GM18519 (cell line): ENCODE data around the gene CLK3.

Source experiments
- ATAC-seq: cut with Tn5 transposase; IDR thresholded peaks from one replicate; pipeline ENCODE4 v1.9.1; 2021; ENCODE audit warnings: mild to moderate bottlenecking, moderate library complexity; ENCODE audit not compliant: unreplicated experiment, low FRiP score

CLK3 gene

DNA sequence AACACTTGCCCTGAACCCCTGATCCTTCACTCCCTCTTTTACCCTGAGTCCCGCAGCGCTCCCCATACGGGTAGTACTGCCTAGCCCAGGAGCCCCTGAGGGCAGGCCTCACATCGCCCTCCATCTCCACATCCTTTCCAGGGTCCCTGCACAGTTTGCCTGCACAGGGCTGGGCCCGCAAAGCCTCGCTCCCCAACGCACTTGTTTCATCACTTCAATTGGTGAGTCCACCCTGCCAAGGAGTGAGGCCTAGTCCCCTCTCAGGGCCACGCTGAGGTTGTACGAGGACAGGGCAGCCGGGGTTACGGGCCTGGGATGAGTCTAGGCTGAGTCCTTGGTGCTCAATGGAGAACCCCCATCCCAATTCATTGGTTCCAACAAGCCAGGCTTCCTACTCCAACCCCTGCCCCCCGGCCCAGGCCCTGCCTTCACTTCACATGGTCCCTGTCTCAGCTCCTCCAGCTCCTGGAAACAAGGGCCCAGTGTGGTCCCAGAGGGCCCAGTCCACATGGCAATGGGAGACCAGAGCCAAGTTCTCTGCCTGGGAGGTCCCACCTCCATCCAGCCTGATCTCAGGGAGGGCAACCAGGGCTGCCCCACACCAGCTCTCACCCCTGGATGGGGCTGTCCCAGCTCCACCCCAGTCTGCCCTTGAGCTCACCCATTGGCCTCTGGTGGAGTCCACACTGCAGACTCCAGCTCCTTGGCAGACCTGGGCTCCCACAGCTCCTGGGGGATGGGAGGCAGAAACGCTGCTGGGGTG is 12.4 kb upstream of the CLK3 start:
- no peak for ATAC-seq

DNA sequence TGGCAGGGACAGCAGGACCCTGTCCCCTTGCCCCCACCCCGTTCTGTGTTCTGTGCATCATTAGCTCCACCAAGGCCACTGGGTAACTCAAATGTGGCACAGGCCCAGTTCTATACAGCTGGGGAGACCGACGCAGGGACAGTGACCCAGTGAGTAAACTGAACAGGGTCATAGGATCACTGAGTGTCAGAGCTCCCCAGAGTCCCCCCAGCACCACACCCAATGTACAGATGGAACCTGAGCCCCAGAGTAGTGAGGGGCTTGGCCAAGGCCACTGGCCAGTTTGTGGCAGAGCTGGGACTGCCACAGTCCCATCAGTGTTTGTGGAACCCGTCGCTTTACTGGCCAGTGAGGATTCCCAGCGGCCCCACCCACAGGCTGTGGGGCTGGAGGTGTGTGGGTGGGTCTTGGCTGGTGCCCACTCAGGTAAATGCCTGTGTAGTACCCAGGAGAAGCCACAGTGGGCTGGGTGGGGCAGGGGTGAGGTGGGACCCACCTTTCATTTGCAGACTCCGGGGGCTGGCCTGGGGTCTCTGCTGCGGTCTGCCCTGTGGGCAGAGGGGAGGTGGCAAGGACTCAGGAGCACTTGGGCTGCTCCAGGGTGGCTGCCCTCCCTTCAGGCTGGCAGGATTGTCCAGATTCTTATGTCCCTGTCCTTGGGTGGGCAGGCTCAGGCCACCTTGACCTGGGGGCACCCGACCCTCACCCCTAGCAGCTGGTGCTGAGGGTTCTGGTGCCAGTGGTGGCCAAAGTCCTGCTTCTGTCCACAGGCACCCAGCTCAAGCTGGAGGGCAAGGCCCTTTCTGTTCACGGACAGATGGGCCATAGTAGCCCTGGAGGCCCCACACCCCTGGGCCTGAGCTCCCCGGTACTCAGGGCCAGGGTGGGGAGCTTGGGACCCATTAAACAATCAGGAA is 11.6 kb upstream of the CLK3 start:
- no peak for ATAC-seq

DNA sequence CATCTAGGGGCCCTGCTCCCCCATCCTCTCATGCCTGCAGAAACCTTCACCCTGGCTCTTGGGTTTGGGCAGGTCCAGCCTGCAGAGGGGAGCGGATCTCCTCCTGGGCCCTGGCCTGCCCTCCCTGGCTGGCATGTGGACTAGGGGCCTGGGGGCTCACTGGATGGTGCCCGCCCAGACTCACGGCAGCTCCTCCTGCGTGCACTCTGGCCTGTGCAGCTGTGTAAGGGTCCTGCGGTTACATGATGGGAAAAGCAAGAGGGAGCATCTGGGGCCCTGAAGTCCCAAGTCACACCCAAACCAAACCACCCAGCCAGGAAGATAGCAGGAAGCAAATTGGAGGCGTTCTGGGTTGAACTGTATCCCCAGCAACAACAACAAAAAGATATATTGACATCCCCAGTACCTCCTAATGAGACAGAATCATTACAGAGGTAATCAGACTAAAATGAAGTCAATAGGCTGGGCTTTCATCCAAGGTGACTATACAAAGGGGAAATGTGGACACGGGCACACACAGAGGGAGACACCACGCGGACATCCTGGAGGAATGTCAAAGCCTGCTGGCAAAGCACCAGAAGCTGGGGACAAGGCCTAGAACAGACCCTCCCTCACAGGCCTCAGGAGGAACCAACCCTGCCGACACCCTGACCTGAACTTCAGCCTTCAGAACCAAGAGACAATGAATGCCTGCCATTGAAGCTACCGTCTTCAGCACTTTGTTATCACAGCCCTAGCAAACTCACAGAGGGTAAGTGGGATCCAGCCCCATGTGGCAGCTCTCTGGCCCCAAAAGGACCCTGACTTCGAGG is 10.4 kb upstream of the CLK3 start:
- ATAC-seq, result no peak

GRCh38 chr15:74605795-74606150 is 9.9 kb upstream of the CLK3 start:
- no peak for ATAC-seq

DNA sequence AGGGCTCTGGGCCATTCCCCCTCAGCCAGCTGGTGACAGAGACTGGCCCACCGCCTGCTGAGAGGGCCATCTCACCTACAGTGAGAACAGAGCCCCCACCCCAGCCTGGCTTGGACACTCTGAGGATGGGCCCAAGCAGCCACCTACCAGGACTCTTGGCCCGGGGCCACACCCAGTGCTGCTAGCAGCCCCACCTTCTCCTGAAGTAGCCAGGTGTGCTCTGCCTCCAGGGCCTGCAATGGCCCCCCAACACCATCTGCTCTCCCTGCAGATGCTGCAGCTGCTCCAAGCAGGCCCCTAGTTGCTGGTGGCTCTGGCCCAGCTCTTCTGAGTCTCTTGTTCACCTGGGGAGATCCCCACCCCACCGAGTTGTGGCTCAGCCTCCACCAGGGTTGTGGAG is 6.8 kb upstream of the CLK3 start:
- ATAC-seq, result no peak

- ATAC-seq, result no peak
Measured at GRCh38 chr15:74609938-74610301, 5.7 kb upstream of the CLK3 start.

- no peak for ATAC-seq
Measured at GRCh38 chr15:74610302-74610951, 5.2 kb upstream of the CLK3 start.

- no peak for ATAC-seq
Measured at GRCh38 chr15:74611341-74611740, 4.3 kb upstream of the CLK3 start.

DNA sequence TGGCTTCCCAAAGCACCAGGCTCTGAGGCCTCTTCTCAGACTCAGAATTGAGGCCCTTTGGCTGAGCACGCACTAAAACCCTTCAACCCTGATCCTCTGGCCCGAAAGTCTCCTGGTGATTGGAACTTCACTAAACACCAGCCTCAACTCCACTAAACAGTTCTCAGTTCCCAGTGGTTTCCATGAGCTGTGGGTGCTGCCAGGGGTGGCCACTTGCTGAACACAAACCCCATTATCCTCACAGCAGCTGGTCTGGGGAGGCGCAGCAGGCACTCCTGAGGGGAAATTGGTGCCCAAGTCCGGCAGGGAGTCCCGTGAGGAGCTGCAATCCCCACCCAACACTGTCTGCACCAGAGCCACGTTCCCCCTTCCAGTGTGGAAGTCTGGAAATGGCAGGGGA is 3.8 kb upstream of the CLK3 start:
- ATAC-seq, result no peak

GRCh38 chr15:74612677-74613076 is 3.0 kb upstream of the CLK3 start:
- ATAC-seq, result no peak

GRCh38 chr15:74613089-74613952 is 2.3 kb upstream of the CLK3 start:
- no peak for ATAC-seq

DNA sequence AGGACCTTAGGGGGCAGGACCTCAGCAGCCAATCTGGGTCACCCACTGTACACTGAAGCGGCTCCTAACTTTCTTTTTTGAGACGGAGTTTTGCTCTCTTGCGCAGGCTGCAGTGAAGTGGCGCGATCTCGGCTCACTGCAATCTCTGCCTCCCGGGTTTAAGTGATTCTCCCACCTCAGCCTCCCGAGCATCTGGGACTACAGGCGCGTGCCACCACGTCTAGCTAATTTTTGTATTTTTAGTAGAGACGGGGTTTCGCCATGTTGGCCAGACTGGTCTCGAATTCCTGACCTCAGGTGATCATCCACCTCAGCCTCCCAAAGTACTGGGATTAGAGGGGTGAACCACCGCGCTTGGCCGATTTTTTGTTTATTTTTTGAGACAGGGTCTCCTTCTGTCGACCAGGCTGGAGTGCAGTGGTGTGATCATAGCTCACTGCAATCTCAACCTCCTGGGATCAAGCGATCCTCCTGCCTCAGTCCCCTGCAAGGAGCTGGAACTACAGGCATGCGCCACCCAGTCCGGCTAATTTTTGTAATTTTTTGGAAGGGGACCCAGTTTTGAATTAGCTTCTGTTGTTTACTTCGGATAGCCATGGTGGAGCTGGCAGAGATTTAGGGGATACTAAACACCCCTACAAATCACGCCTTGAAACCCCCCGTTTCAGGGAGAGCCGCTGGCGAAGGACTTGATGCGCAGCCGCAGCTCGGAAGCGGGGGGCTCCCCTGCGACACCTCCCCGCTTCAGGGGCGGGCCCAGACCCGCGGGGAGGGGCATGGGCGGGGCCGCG is 1.5 kb upstream of the CLK3 start:
- no peak for ATAC-seq

DNA sequence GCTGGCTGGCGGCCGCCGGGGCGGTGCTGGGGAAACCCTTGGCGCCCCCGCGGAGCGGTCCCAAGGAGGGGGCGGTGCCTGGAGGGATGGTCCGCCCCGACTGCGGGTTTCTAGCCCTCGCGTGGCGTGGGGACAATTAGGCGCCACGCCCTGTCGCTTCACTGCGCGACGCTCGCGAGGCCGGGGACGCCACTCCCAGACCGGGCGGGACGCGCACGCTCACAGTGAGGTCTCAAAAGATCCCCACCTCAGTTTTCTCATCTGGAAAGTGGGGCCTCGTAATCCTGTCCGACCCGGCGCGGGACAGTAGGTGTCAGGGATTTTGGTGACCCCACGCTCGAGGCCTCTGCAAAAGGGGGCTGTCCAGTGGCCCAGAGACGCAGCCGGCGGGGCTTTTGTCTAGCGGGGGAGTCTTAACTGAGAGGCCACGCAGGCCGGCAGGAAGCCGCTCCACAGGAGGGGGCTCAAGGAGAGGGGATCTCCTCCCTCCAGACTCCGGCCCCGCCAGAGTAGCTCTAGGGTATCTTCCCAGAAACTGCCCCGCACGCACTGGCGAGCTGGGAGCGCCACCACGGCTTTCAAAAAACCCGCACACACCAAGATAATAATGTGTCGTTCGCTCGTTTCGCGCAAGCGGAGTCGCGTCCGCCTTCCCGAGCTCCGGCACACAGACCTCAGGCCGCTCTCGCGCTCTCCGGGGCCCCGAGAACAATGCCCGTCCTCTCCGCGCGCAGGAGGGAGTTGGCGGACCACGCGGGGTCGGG is 710 bp upstream of the CLK3 start:
- peak; percentile 28 for ATAC-seq

GRCh38 chr15:74616366-74616939 is 817 bp downstream of the CLK3 start:
- no peak for ATAC-seq

DNA sequence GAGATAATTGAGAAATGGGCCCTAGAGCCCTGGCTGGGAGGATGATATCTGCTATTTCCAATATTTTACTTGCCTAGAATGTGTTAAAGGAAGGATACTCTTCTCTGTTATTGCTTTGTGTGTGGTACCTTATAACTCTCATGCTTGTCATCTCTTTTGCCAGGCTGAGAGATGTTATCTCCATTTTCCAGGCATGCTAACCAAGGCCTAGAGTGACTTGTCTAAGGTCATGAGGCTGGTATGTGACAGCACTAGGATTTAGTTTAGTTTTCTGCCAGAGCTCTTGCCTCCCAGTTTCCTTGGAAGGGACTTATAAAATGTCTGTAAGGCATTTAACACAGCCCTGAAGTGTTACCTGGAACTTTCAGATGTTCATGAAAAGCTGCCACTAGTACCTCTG is 1.4 kb downstream of the CLK3 start:
- no peak for ATAC-seq

DNA sequence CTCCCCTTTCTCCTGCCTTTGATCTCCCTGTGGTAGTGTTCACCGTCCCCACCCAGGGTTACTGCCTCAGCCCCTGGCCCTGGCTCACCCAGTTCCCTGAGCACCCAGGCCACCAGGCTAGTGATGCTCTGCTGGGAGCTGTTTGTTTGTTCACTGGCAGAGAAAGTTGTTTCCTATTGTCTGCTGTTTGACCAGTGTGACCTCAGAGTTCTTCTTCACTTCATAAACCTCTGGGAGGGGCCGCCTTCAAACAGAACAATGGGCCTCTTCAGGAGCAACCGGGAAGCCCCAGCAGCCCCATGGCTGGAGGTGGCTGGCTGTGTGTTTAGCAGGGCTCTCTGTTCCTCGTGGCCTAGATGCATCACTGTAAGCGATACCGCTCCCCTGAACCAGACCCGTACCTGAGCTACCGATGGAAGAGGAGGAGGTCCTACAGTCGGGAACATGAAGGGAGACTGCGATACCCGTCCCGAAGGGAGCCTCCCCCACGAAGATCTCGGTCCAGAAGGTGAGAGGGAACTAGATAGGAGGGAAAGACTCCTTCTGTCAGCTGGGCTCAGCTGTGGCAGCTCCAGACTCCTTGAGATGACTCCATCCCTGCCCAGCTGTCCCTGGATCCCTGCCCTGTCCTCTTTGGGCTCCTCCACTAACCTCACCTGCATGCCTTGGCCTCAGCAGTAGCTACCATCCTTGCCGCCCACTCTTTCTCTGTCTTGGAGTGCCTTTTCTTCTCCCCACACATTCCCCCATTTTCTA is 3.4 kb downstream of the CLK3 start:
- no peak for ATAC-seq
